Gastrocnemius medialis (tissue), 4 donors: ENCODE results near the gene CD248.

Experiments used
- POLR2A ChIP-seq, 2 donors: fragments of 450-650 bp; IDR thresholded peaks; one replicate each; pipeline ENCODE4 v1.6.1; 2017; ENCODE audit warnings: antibody characterized with exemption in 2 of 2, mild to moderate bottlenecking in 2 of 2, moderate library complexity in 2 of 2
- TF ChIP-seq, protein P1 (sequence below), 5 experiments: fragments of 450-650 bp in 3 of 5; fragments of 200-600 bp in 2 of 5; sonication (generic) in 2 of 5; IDR thresholded peaks in 4 of 5; conservative IDR thresholded peaks in 1 of 5; 1 replicate in 4 of 5; 2 replicates in 1 of 5; pipeline ENCODE4 v1.5.1; 2016 to 2019; ENCODE audit warnings: antibody characterized with exemption in 5 of 5, mild to moderate bottlenecking in 3 of 5, moderate library complexity in 3 of 5

DNA sequence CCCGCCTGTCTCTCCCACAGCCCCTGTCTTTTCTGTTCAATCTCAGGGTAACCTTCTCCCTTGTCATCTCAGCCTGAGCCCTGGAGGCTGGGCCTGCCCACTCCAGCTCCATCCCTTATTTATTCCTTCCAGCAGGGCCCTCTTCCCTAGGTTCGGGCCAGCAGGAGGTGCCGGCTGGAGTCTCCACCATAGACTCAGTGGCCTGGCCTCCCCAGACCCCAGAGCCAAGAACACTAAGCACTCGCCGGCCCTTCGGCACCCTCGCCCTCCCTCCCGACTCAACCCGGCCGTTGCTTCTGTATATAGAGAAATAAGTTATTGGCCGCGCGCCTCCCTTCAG is 49.8 kb downstream of the CD248 start:
- TF ChIP-seq, protein P1, sequence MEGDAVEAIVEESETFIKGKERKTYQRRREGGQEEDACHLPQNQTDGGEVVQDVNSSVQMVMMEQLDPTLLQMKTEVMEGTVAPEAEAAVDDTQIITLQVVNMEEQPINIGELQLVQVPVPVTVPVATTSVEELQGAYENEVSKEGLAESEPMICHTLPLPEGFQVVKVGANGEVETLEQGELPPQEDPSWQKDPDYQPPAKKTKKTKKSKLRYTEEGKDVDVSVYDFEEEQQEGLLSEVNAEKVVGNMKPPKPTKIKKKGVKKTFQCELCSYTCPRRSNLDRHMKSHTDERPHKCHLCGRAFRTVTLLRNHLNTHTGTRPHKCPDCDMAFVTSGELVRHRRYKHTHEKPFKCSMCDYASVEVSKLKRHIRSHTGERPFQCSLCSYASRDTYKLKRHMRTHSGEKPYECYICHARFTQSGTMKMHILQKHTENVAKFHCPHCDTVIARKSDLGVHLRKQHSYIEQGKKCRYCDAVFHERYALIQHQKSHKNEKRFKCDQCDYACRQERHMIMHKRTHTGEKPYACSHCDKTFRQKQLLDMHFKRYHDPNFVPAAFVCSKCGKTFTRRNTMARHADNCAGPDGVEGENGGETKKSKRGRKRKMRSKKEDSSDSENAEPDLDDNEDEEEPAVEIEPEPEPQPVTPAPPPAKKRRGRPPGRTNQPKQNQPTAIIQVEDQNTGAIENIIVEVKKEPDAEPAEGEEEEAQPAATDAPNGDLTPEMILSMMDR (IDR thresholded peaks at IDR 0.05 in 4 of 5, conservative IDR thresholded peaks at IDR 0.05 in 1 of 5), result no peak
- TF ChIP-seq POLR2A (IDR thresholded peaks at IDR 0.05), result no peak
